IMR-90 (cell line): Measurements from ENCODE around the gene CPLX4. TPM values are rescaled to one million over a fixed set of nuclear protein-coding genes. Genes with fewer than 3 reads are reported as not detected.

Experiments
- ATAC-seq: fragments of 200-7000 bp; cut with Tn5 transposase; 2 replicates; pipeline ENCODE4 v1.9.1; 2020; ENCODE audit warnings: low read depth, mild to moderate bottlenecking, moderate library complexity
- BruUV-seq: library from RNA; stranded (reverse); fragments of 400-500 nt; replicated peaks from 2 replicates; lab custom pipeline; 2021; lab: Mats Ljungman, UMichigan
- CTCF ChIA-PET: fragments of 300-600 bp; formaldehyde crosslinking; extraction: SDS; loops from one replicate; lab custom pipeline; 2021; ENCODE audit warnings: antibody characterized with exemption; lab: Yijun Ruan, JAX
- POLR2A ChIA-PET: fragments of 300-600 bp; sonication (Branson Sonifier 250); formaldehyde crosslinking; loops from one replicate; lab custom pipeline; 2022; ENCODE audit warnings: antibody characterized with exemption; ENCODE audit not compliant: unreplicated experiment; lab: Charles Lee
- DNase-seq: peaks from one replicate; pipeline ENCODE4 v3.0.0; 2013
- H2AFZ ChIP-seq: replicated peaks from 2 replicates; pipeline ENCODE3; 2013; ENCODE audit warnings: low read length, mild to moderate bottlenecking; ENCODE audit not compliant: poor library complexity
- H2AK5ac ChIP-seq: 2 replicates; pipeline ENCODE4 v1.6.1; 2013; ENCODE audit warnings: low read depth, low read length, inconsistent platforms
- H2AK9ac ChIP-seq: replicated peaks from 2 replicates; pipeline ENCODE3; 2013; ENCODE audit warnings: mild to moderate bottlenecking, low read depth, low read length, moderate library complexity; ENCODE audit not compliant: poor library complexity
- H2BK120ac ChIP-seq: 2 replicates; pipeline ENCODE4 v1.6.1; 2013; ENCODE audit warnings: low read depth, low read length, inconsistent platforms
- H2BK15ac ChIP-seq: 3 replicates; pipeline ENCODE4 v1.6.1; 2013; ENCODE audit warnings: low read depth, low read length, inconsistent platforms
- H2BK20ac ChIP-seq: 2 replicates; pipeline ENCODE4 v1.6.1; 2013; ENCODE audit warnings: low read depth, mild to moderate bottlenecking, inconsistent platforms, low read length, moderate library complexity
- H2BK5ac ChIP-seq: 2 replicates; pipeline ENCODE4 v1.6.1; 2013; ENCODE audit warnings: mild to moderate bottlenecking, low read depth, low read length, inconsistent platforms; ENCODE audit not compliant: poor library complexity, severe bottlenecking
- H3K14ac ChIP-seq: replicated peaks from 2 replicates; pipeline ENCODE4 v1.6.1; 2013; ENCODE audit warnings: low read depth, low read length, inconsistent platforms
- H3K18ac ChIP-seq: 2 replicates; pipeline ENCODE4 v1.6.1; 2013; ENCODE audit warnings: low read depth, low read length, control low read depth
- H3K23ac ChIP-seq: 2 replicates; pipeline ENCODE4 v1.6.1; 2013; ENCODE audit warnings: low read depth, low read length, inconsistent platforms
- H3K27ac ChIP-seq: 2 replicates; pipeline ENCODE4 v1.5.1; 2013; ENCODE audit warnings: mild to moderate bottlenecking, control low read depth, low read length; ENCODE audit not compliant: insufficient read depth
- H3K27me3 ChIP-seq: 2 replicates; pipeline ENCODE4 v1.6.1; 2013; ENCODE audit warnings: low read length; ENCODE audit not compliant: control insufficient read depth, insufficient read depth
- H3K36me3 ChIP-seq: 2 replicates; pipeline ENCODE4 v1.6.1; 2013; ENCODE audit warnings: low read length, mixed read lengths; ENCODE audit not compliant: control insufficient read depth, insufficient read depth
- H3K4ac ChIP-seq: 2 replicates; pipeline ENCODE4 v1.6.1; 2013; ENCODE audit warnings: low read depth, low read length, inconsistent platforms
- H3K4me1 ChIP-seq: 2 replicates; pipeline ENCODE4 v1.6.1; 2013; ENCODE audit warnings: low read length, mixed read lengths; ENCODE audit not compliant: control insufficient read depth, insufficient read depth
- H3K4me2 ChIP-seq: 2 replicates; pipeline ENCODE4 v1.6.1; 2013; ENCODE audit warnings: low read depth, mild to moderate bottlenecking, control low read depth, low read length, moderate library complexity
- H3K4me3 ChIP-seq: 2 replicates; pipeline ENCODE4 v1.5.1; 2013; ENCODE audit warnings: low read depth, mild to moderate bottlenecking, control low read depth, low read length, moderate library complexity; ENCODE audit not compliant: insufficient read depth
- H3K56ac ChIP-seq: 2 replicates; pipeline ENCODE4 v1.6.1; 2013; ENCODE audit warnings: low read length, inconsistent platforms; ENCODE audit not compliant: insufficient read depth; ENCODE audit errors: extremely low read depth
- H3K79me1 ChIP-seq, 2 experiments: 2 replicates each; pipeline ENCODE4 v1.6.1; 2013; ENCODE audit warnings: low read length in 2 of 2, inconsistent platforms in 1 of 2, low read depth in 1 of 2
- H3K9ac ChIP-seq: 2 replicates; pipeline ENCODE4 v1.6.1; 2013; ENCODE audit warnings: low read depth, low read length, control low read depth
- H3K9me1 ChIP-seq: 2 replicates; pipeline ENCODE4 v1.6.1; 2013; ENCODE audit warnings: low read length, inconsistent platforms; ENCODE audit not compliant: insufficient read depth
- H3K9me3 ChIP-seq: 2 replicates; pipeline ENCODE4 v1.6.1; 2013; ENCODE audit warnings: low read length; ENCODE audit not compliant: control insufficient read depth, insufficient read depth
- H4K20me1 ChIP-seq: 2 replicates; pipeline ENCODE4 v1.6.1; 2013; ENCODE audit warnings: low read length, inconsistent platforms; ENCODE audit not compliant: insufficient read depth
- H4K5ac ChIP-seq: 2 replicates; pipeline ENCODE4 v1.6.1; 2013; ENCODE audit warnings: mild to moderate bottlenecking, low read depth, low read length, control low read depth
- H4K8ac ChIP-seq, 2 experiments: 2 replicates each; pipeline ENCODE4 v1.6.1; 2013; ENCODE audit warnings: low read depth in 2 of 2, low read length in 2 of 2, control low read depth in 1 of 2, inconsistent platforms in 1 of 2
- H4K91ac ChIP-seq: 2 replicates; pipeline ENCODE4 v1.6.1; 2013; ENCODE audit warnings: low read depth, low read length, inconsistent platforms; ENCODE audit not compliant: insufficient read depth
- CEBPB ChIP-seq: IDR thresholded peaks from 2 replicates; pipeline ENCODE4 v1.6.1; 2012; ENCODE audit warnings: low read depth, low read length, improper control_type of control experiment
- MAFK ChIP-seq: IDR thresholded peaks from 2 replicates; pipeline ENCODE4 v1.6.1; 2012; ENCODE audit warnings: low read depth, low read length, improper control_type of control experiment
- NFE2L2 ChIP-seq: fragments of 150-350 bp; IDR thresholded peaks from 2 replicates; pipeline ENCODE4 v1.6.1; 2016; ENCODE audit warnings: low read depth, mild to moderate bottlenecking, low read length
- RFX5 ChIP-seq: IDR thresholded peaks from 2 replicates; pipeline ENCODE4 v1.8.0; 2012; ENCODE audit warnings: low read depth, mild to moderate bottlenecking, low read length, moderate library complexity
- SMC3 ChIP-seq: fragments of 150-350 bp; IDR thresholded peaks from 2 replicates; pipeline ENCODE4 v1.6.1; 2016; ENCODE audit warnings: low read depth, mild to moderate bottlenecking, antibody characterized with exemption, low read length, moderate library complexity
- USF2 ChIP-seq: fragments of 150-350 bp; IDR thresholded peaks from 2 replicates; pipeline ENCODE4 v1.6.1; 2017; ENCODE audit warnings: mild to moderate bottlenecking, antibody characterized with exemption, low read length, low read depth
- WGBS, 2 experiments: methylation state at CpG; one replicate each; pipeline versions ENCODE4 v1.1.5 to v1.1.7; 2013; ENCODE audit warnings: missing lambda C conversion rate in 2 of 2; ENCODE audit not compliant: insufficient read length in 1 of 2; ENCODE audit errors: extremely low coverage in 2 of 2; 5-methylcytosine and 5-hydroxymethylcytosine counted together
- dilution Hi-C: fragments of 300-500 bp; cut with HindIII; formaldehyde crosslinking; loops from one replicate; pipeline ENCODE4 v1.14.3; 2018; ENCODE audit warnings: low sequenced_read_pairs; ENCODE audit not compliant: unreplicated experiment
- in situ Hi-C: fragments of 300-500 bp; cut with MboI; formaldehyde crosslinking; loops from 3 replicates; pipeline ENCODE4 v1.14.3; 2019; ENCODE audit warnings: low sequenced_read_pairs, inconsistent platforms, mixed read lengths
- intact Hi-C: fragments of 100-400 bp; cut with micrococcal nuclease; formaldehyde crosslinking; loops from 2 replicates; pipeline ENCODE4 v1.10.0; 2022
- polyA plus RNA-seq, 3 experiments: library from polyadenylated mRNA; depleted of rRNA; stranded (reverse); fragments of >200 nt; gene quantifications; 2 replicates each; pipeline ENCODE4 v1.2.3, GENCODE V29; 2012; ENCODE audit warnings: low replicate concordance in 1 of 3
- total RNA-seq: library from RNA; depleted of rRNA; stranded (reverse); fragments of >200 nt; gene quantifications from 2 replicates; pipeline ENCODE4 v1.2.3, GENCODE V29; 2012

Gene CPLX4
- total and polyA plus RNA-seq, 2 of the 4 experiments (the other 2 are of a cell fraction), result not detected

- H3K23ac ChIP-seq, result no peak overlapping the region
- no peak overlapping the region for H4K8ac ChIP-seq
- no peak overlapping the region for H2BK15ac ChIP-seq
- no CpG with 5 or more reads among the region's 4 CpGs for WGBS, 2 experiments
- ATAC-seq (no peak), DNase-seq (no peak)
- TF ChIP-seq USF2, result no peak
- TF ChIP-seq NFE2L2, result no peak
- no peak for TF ChIP-seq SMC3
- no peak for TF ChIP-seq CEBPB
- no peak for TF ChIP-seq MAFK
- no peak for TF ChIP-seq RFX5
- CTCF ChIA-PET, result interaction anchor here (4.4 kb wide), 1 partner anchor 101 kb away, joined by 21 read pairs; no protein-coding TSS in a partner anchor
- no peaks in the 10 kb centered on the region for H3K9me1 ChIP-seq
- H2AFZ ChIP-seq, result no peak overlapping the region
- intact Hi-C loops (no loop called here), in situ Hi-C loops (no loop called here), dilution Hi-C loops (no loop called here)
- no peak overlapping the region for H3K14ac ChIP-seq
- no peaks in the 10 kb centered on the region for H4K20me1 ChIP-seq
- H2BK120ac ChIP-seq, result no peak overlapping the region
- no peak overlapping the region for H3K4me2 ChIP-seq
- no peak overlapping the region for H3K9ac ChIP-seq
- H2AK5ac ChIP-seq, result no peak overlapping the region
- no peak overlapping the region for H4K91ac ChIP-seq
- no peak overlapping the region for H3K4ac ChIP-seq
- no peaks in the 10 kb centered on the region for H3K79me1 ChIP-seq
- H3K4me3 ChIP-seq, result no peak overlapping the region
- no peak overlapping the region for H3K18ac ChIP-seq
- H3K27me3 ChIP-seq, result peaks cover 61% of the 10 kb centered on the region
- no TSS peak for BruUV-seq
- no peaks in the 10 kb centered on the region for H3K36me3 ChIP-seq
- no peak overlapping the region for H2AK9ac ChIP-seq
- H3K56ac ChIP-seq, result no peak overlapping the region
- H3K27ac ChIP-seq, result no peak overlapping the region
- no peak overlapping the region for H4K5ac ChIP-seq
- H2BK20ac ChIP-seq, result no peak overlapping the region
- H2BK5ac ChIP-seq, result no peak overlapping the region
- H3K9me3 ChIP-seq, result no peaks in the 10 kb centered on the region
- no peaks in the 10 kb centered on the region for H3K4me1 ChIP-seq
- POLR2A ChIA-PET, result no interaction called here
Measured at GRCh38 chr18:59301929-59302328, 16.5 kb downstream of the CPLX4 start.
